GM12865 (cell line): ENCODE data around the gene GJB6.
A peak's percentile ranks its signal among the peaks of the same experiment; 100 is the strongest.

Experiments
- DNase-seq: peaks from one replicate; pipeline ENCODE4 v3.0.0; 2010; ENCODE audit warnings: low read depth
- H3K4me3 ChIP-seq: 2 replicates; pipeline ENCODE4 v1.5.1; 2011; ENCODE audit warnings: mild to moderate bottlenecking, low read depth, low read length, control low read depth
- CTCF ChIP-seq: IDR thresholded peaks from 2 replicates; pipeline ENCODE4 v1.5.1; 2011; ENCODE audit warnings: low read length, control low read depth, low read depth, inconsistent platforms; ENCODE audit not compliant: insufficient read depth; ENCODE audit errors: missing control alignments

GJB6 gene

GRCh38 chr13:20227730-20228129 is 4.4 kb downstream of the GJB6 start:
- no peak for TF ChIP-seq CTCF
- DNase-seq, result no peak
- no peak overlapping the region for H3K4me3 ChIP-seq

GRCh38 chr13:20227288-20227687 is 4.8 kb downstream of the GJB6 start:
- no peak for TF ChIP-seq CTCF
- no peak overlapping the region for H3K4me3 ChIP-seq
- DNase-seq, result no peak

GRCh38 chr13:20222553-20222952 is 9.6 kb downstream of the GJB6 start:
- no peak for DNase-seq
- no peak overlapping the region for H3K4me3 ChIP-seq
- TF ChIP-seq CTCF, result no peak

DNA sequence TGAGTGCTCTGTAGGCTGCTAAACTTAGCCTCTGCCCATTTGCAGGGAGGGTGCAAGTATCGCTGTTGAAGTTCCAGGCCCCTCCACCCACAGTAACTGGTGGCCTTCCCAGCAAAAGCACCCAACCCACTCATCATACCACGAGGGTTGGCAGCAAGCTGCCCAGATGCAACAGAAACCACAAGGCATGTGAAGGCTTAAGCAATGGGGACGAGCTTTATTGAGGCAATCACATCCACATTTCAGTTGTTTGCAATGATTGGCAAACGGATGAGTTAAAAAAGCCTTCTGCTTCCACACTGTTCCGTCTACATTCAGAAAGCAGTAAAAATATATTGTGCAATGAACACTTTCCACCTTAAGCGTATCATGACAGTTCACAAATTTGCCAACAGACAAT is 10.3 kb downstream of the GJB6 start:
- H3K4me3 ChIP-seq, result no peak overlapping the region
- TF ChIP-seq CTCF, result no peak
- no peak for DNase-seq

DNA sequence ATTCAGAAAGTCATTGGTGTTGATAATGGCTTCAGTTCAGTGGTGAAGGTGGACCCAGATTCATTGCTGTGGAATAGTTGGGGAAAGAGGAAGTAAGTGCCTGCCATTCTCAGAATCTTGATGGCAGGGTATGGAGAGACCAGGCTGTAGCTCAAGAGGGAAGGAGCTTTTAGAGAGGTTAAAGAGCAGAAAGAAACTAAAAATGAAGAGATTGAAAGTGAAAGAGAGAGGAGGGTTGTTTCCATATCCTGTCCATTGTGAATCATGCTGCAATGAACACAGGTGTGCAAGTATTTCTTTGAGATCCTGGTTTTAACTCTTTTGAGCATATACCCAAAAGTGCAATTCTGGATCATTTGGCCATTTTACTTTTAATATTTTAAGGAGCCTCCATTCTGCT is 12.5 kb downstream of the GJB6 start:
- no peak for TF ChIP-seq CTCF
- peak; percentile 53 for DNase-seq
- no peak overlapping the region for H3K4me3 ChIP-seq

- no peak for TF ChIP-seq CTCF
- H3K4me3 ChIP-seq, result no peak overlapping the region
- no peak for DNase-seq
Observed at GRCh38 chr13:20217168-20217567, 15.0 kb downstream of the GJB6 start.

DNA sequence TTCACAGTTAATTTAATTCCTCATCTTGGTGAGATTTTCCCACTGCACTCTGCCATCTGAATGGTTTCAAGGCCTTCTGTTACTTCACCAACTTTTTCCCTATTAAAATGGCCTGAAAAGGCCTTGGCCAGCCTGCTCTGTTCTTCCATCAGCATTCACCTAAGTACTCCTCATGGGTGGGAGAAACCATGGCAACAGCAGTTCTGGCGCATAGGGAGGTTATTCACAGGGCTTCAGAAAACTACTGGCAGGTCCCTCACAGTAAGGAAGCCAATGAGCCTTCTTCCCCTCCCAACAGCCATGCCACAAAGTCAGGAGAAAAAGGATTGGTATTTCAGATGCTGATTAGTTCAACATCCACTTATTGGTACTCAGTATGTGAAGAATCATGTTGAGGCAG is 22.2 kb downstream of the GJB6 start:
- no peak for DNase-seq
- no peak for TF ChIP-seq CTCF
- H3K4me3 ChIP-seq, result no peak overlapping the region
